GM12878 (cell line): ENCODE measurements around the gene P4HA2. TPM values are rescaled to one million over a fixed set of nuclear protein-coding genes. Genes with fewer than 3 reads are reported as not detected.

ENCODE experiments used
- ATAC-seq: fragments of 200-7000 bp; cut with Tn5 transposase; 3 replicates; pipeline ENCODE4 v1.9.1; 2020; ENCODE audit warnings: mild to moderate bottlenecking, moderate library complexity
- BruUV-seq: library from RNA; stranded (reverse); fragments of 400-500 nt; replicated peaks from 2 replicates; lab custom pipeline; 2021; lab: Mats Ljungman, UMichigan
- CTCF ChIA-PET: fragments of 300-600 bp; sonication (Branson Sonifier 250); formaldehyde crosslinking; extraction: SDS; loops from one replicate; lab custom pipeline; 2021; ENCODE audit warnings: inconsistent platforms; lab: Yijun Ruan, JAX
- POLR2A ChIA-PET: fragments of 350-600 bp; formaldehyde crosslinking; extraction: SDS; loops from one replicate; lab custom pipeline; 2021; ENCODE audit warnings: inconsistent platforms; lab: Charles Lee
- RAD21 ChIA-PET: fragments of 300-600 bp; sonication (Branson Sonifier 250); formaldehyde crosslinking; loops from one replicate; lab custom pipeline; 2023; ENCODE audit warnings: antibody characterized with exemption; ENCODE audit not compliant: unreplicated experiment; lab: Charles Lee
- SMC1A ChIA-PET: fragments of 300-600 bp; sonication (Branson Sonifier 250); formaldehyde crosslinking; loops from one replicate; lab custom pipeline; 2023; ENCODE audit not compliant: unreplicated experiment, uncharacterized antibody; lab: Charles Lee
- DNase-seq: peaks from one replicate; pipeline ENCODE4 v3.0.0-alpha.2; 2011; ENCODE audit warnings: low read depth, low spot score
- FAIRE-seq: peaks from 3 replicates; lab custom pipeline; 2011; peaks lifted over from hg19 to GRCh38; lab: Jason Lieb, UNC
- H2AFZ ChIP-seq: 2 replicates; pipeline ENCODE4 v1.6.0; 2011; ENCODE audit warnings: low read depth, low read length, control low read depth; ENCODE audit not compliant: control insufficient read depth
- H3K27ac ChIP-seq: 2 replicates; pipeline ENCODE4 v1.5.1; 2011; ENCODE audit warnings: control low read depth; ENCODE audit not compliant: control insufficient read depth, insufficient read depth
- H3K27me3 ChIP-seq, 2 experiments: replicated peaks in 1 of 2; 2 replicates each; pipeline versions ENCODE4 v1.6.0 to v1.6.1; 2011; ENCODE audit warnings: low read length in 1 of 2; ENCODE audit not compliant: control insufficient read depth in 2 of 2, insufficient read depth in 2 of 2
- H3K36me3 ChIP-seq, 2 experiments: 2 replicates each; pipeline ENCODE4 v1.5.1; 2011; ENCODE audit warnings: low read length in 1 of 2; ENCODE audit not compliant: control insufficient read depth in 2 of 2, insufficient read depth in 2 of 2
- H3K4me1 ChIP-seq: 2 replicates; pipeline ENCODE4 v1.6.1; 2011; ENCODE audit warnings: mild to moderate bottlenecking, low read length, moderate library complexity, mixed read lengths; ENCODE audit not compliant: control insufficient read depth, insufficient read depth
- H3K4me2 ChIP-seq: 2 replicates; pipeline ENCODE4 v1.6.0; 2011; ENCODE audit warnings: control low read depth; ENCODE audit not compliant: control insufficient read depth, insufficient read depth
- H3K4me3 ChIP-seq: fragments of 200-600 bp; sonication (generic); 2 replicates; pipeline ENCODE4 v1.5.1; 2016
- H3K79me2 ChIP-seq: 2 replicates; pipeline ENCODE4 v1.6.0; 2011; ENCODE audit warnings: low read length; ENCODE audit not compliant: control insufficient read depth, insufficient read depth
- H3K9ac ChIP-seq: 2 replicates; pipeline ENCODE4 v1.8.0; 2011; ENCODE audit warnings: low read length, control low read depth, mixed read lengths; ENCODE audit not compliant: control insufficient read depth, insufficient read depth
- H3K9me3 ChIP-seq: replicated peaks from 3 replicates; pipeline ENCODE4 v1.5.1; 2011; ENCODE audit warnings: mild to moderate bottlenecking, low read length; ENCODE audit not compliant: control insufficient read depth, insufficient read depth
- H4K20me1 ChIP-seq: 2 replicates; pipeline ENCODE4 v1.6.0; 2011; ENCODE audit not compliant: control insufficient read depth, insufficient read depth
- CHD4 ChIP-seq: fragments of 200-600 bp; sonication (generic); IDR thresholded peaks from 2 replicates; pipeline ENCODE4 v1.6.1; 2016; ENCODE audit warnings: mild to moderate bottlenecking
- EGR1 ChIP-seq, 2 experiments: IDR thresholded peaks; 1 replicate in 1 of 2; 2 replicates in 1 of 2; pipeline ENCODE4 v1.6.1; 2011 to 2012; ENCODE audit warnings: low read depth in 2 of 2, low read length in 2 of 2, borderline replicate concordance in 1 of 2, mild to moderate bottlenecking in 1 of 2, moderate library complexity in 1 of 2
- whole genome bisulfite sequencing: methylation state at CpG from one replicate; pipeline ENCODE4 v1.1.6; 2016; ENCODE audit warnings: low lambda C conversion rate; ENCODE audit not compliant: insufficient replicate concordance, insufficient coverage; ENCODE audit errors: missing lambda C conversion rate; 5-methylcytosine and 5-hydroxymethylcytosine counted together
- in situ Hi-C: fragments of 300-500 bp; cut with MboI; formaldehyde crosslinking; loops from 9 replicates; pipeline ENCODE4 v1.14.3; 2018; ENCODE audit warnings: mixed read lengths
- intact Hi-C: fragments of 100-400 bp; cut with micrococcal nuclease; formaldehyde crosslinking; loops from one replicate; pipeline ENCODE4 v1.14.2; 2022; ENCODE audit not compliant: unreplicated experiment
- polyA plus RNA-seq, 11 experiments: library from polyadenylated mRNA; depleted of rRNA in 4 of 11; unstranded in 6 of 11; stranded (reverse) in 5 of 11; fragments of >200 nt; fragmentation: Nextera tagmentation in 4 of 11; fragmentation: Illumina TruSeq in 1 of 11; extraction: Ambion mirVana in 4 of 11; extraction: Trizol in 1 of 11; gene quantifications; 1 replicate in 1 of 11; 2 replicates in 10 of 11; pipeline versions ENCODE4 v1.2.1 to v1.2.3, GENCODE V29; 2011 to 2016; ENCODE audit warnings: inconsistent platforms in 2 of 11, missing spikeins in 2 of 11, low read depth in 1 of 11
- total RNA-seq, 4 experiments: library from RNA; depleted of rRNA in 3 of 4; stranded (reverse); fragments of >200 nt in 3 of 4; fragmentation: Illumina TruSeq in 1 of 4; extraction: Trizol in 1 of 4; gene quantifications; 2 replicates each; pipeline versions ENCODE4 v1.2.1 to v1.2.3, GENCODE V29; 2013 to 2021
- TF ChIP-seq, protein P1 (sequence below): fragments of 450-650 bp; IDR thresholded peaks from 2 replicates; pipeline ENCODE4 v1.6.1; 2018; ENCODE audit warnings: mild to moderate bottlenecking, low read depth, moderate library complexity; ENCODE audit not compliant: partially characterized antibody
- TF ChIP-seq, protein P2 (sequence below): fragments of 450-650 bp; IDR thresholded peaks from 2 replicates; pipeline ENCODE4 v1.6.1; 2017; ENCODE audit warnings: low read depth, mild to moderate bottlenecking, moderate library complexity

The P4HA2 gene
- total and polyA plus RNA-seq, 10 of the 15 experiments (the other 5 are each of a cell fraction or from before 2014, with no cell fraction given): 4.7 to 10.9 (median 7.5) TPM

DNA sequence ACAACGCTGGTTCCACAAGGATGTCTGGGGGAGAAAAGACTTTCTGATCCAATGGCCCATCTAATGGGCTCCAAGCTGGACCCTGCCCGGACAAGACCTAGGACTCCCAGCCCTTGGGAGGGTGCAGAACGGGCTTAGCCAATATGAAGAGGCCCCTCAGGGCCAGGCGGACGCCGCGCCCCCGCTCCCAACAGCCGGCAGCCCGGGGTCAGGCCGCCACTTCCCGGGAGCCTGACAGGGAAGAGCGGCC is 493 bp downstream of the P4HA2 start:
- Histone ChIP-seq H4K20me1 (no peaks in the 10 kb centered on the region), H3K36me3 (no peaks in the 10 kb centered on the region), H3K27ac (no peak overlapping the region), H3K79me2 (no peaks in the 10 kb centered on the region), H3K4me3 (peak overlapping the region; percentile 75), H3K4me1 (peaks cover 10% of the 10 kb centered on the region), H3K9me3 (no peaks in the 10 kb centered on the region; the same call in 2 of the 3 replicates), H3K4me2 (peak overlapping the region; percentile 68), H3K9ac (peak overlapping the region; percentile 56; the same call in 1 of the 2 replicates), H3K27me3 (peaks cover 0 to 5% of the 10 kb centered on the region in 2 experiments; a peak in 2 of 4 replicates), H2AFZ (peak overlapping the region; percentile 64)
- RAD21 ChIA-PET: interaction anchor here (0.8 to 2.4 kb wide), 4 partner anchors 11 to 200 kb away, joined by 3 to 18 read pairs (median 4); no protein-coding TSS in a partner anchor
- TF ChIP-seq, protein P1, sequence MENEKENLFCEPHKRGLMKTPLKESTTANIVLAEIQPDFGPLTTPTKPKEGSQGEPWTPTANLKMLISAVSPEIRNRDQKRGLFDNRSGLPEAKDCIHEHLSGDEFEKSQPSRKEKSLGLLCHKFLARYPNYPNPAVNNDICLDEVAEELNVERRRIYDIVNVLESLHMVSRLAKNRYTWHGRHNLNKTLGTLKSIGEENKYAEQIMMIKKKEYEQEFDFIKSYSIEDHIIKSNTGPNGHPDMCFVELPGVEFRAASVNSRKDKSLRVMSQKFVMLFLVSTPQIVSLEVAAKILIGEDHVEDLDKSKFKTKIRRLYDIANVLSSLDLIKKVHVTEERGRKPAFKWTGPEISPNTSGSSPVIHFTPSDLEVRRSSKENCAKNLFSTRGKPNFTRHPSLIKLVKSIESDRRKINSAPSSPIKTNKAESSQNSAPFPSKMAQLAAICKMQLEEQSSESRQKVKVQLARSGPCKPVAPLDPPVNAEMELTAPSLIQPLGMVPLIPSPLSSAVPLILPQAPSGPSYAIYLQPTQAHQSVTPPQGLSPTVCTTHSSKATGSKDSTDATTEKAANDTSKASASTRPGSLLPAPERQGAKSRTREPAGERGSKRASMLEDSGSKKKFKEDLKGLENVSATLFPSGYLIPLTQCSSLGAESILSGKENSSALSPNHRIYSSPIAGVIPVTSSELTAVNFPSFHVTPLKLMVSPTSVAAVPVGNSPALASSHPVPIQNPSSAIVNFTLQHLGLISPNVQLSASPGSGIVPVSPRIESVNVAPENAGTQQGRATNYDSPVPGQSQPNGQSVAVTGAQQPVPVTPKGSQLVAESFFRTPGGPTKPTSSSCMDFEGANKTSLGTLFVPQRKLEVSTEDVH: no peak
- TF ChIP-seq CHD4: no peak
- TF ChIP-seq, protein P2, sequence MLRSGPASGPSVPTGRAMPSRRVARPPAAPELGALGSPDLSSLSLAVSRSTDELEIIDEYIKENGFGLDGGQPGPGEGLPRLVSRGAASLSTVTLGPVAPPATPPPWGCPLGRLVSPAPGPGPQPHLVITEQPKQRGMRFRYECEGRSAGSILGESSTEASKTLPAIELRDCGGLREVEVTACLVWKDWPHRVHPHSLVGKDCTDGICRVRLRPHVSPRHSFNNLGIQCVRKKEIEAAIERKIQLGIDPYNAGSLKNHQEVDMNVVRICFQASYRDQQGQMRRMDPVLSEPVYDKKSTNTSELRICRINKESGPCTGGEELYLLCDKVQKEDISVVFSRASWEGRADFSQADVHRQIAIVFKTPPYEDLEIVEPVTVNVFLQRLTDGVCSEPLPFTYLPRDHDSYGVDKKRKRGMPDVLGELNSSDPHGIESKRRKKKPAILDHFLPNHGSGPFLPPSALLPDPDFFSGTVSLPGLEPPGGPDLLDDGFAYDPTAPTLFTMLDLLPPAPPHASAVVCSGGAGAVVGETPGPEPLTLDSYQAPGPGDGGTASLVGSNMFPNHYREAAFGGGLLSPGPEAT: 0 out of 2 replicates have a peak, but pooled peaks have one; percentile 27
- 0 out of 3 replicates have a peak, but pooled peaks of 1 of the 2 experiments have one; percentile 7 for TF ChIP-seq EGR1 (IDR thresholded peaks at IDR 0.05; ENCODE audit: borderline replicate concordance in 1 of 2, low read depth in 2 of 2, low read length in 2 of 2)
- 4% methylated on average over 13 of the region's 13 CpGs for whole genome bisulfite sequencing
- in situ Hi-C loops (no loop called here), intact Hi-C loops (no loop called here)
- BruUV-seq: no TSS peak
- CTCF ChIA-PET: interaction anchor here (0.7 to 4.1 kb wide), 5 partner anchors 11 to 128 kb away, joined by 3 to 41 read pairs (median 3); no protein-coding TSS in a partner anchor
- SMC1A ChIA-PET: interaction anchor here (1.9 to 2.1 kb wide), 2 partner anchors 11 to 48 kb away, joined by 5 to 10 read pairs; no protein-coding TSS in a partner anchor
- ATAC-seq (no peak), DNase-seq (no peak), FAIRE-seq (no peak)
- POLR2A ChIA-PET: interaction anchor here (0.7 to 1.6 kb wide), 4 partner anchors 17 to 67 kb away, joined by 3 to 6 read pairs (median 4); no protein-coding TSS in a partner anchor
